Measurements from ENCODE around the gene TLX3.
"Not testable (repeated sequence)": the region's sequence is repeated elsewhere in the genome, so short reads cannot be mapped to it uniquely, and the experiment has no call there.

Gene TLX3

GRCh38 chr5:171275841-171276544, 33.1 kb upstream of the TLX3 start:
- 75 to 89% methylated on average over 2 to 3 of the region's 5 CpGs for WGBS, 2 experiments (ENCODE audit: insufficient coverage in 2 of 2)
- H3K4me1 ChIP-seq (ENCODE audit: control insufficient read depth, insufficient read depth, low read length, poor library complexity, severe bottlenecking): no peaks in the 10 kb centered on the region
- H3K27ac ChIP-seq (ENCODE audit: low read depth, low read length, severe bottlenecking): no peak overlapping the region
- no peaks in the 10 kb centered on the region for H3K36me3 ChIP-seq (ENCODE audit: control insufficient read depth, insufficient read depth, low read length)
- H3K4me3 ChIP-seq (ENCODE audit: extremely low read depth, insufficient read depth, low read length, poor library complexity, severe bottlenecking): no peak overlapping the region
- no peaks in the 10 kb centered on the region for H3K9me3 ChIP-seq (ENCODE audit: control insufficient read depth, low read length)

GRCh38 chr5:171283753-171284152, 25.3 kb upstream of the TLX3 start:
- Histone ChIP-seq H3K36me3 (ENCODE audit: control insufficient read depth, insufficient read depth, low read length) (no peaks in the 10 kb centered on the region), H3K4me3 (ENCODE audit: extremely low read depth, insufficient read depth, low read length, poor library complexity, severe bottlenecking) (no peak overlapping the region), H3K9me3 (ENCODE audit: control insufficient read depth, low read length) (no peaks in the 10 kb centered on the region), H3K4me1 (ENCODE audit: control insufficient read depth, insufficient read depth, low read length, poor library complexity, severe bottlenecking) (no peaks in the 10 kb centered on the region), H3K27ac (ENCODE audit: low read depth, low read length, severe bottlenecking) (no peak overlapping the region)
- 74 to 78% methylated on average over 2 to 4 of the region's 7 CpGs for WGBS, 2 experiments (ENCODE audit: insufficient coverage in 2 of 2)

- Histone ChIP-seq H3K4me1 (ENCODE audit: control insufficient read depth, insufficient read depth, low read length, poor library complexity, severe bottlenecking) (no peaks in the 10 kb centered on the region), H3K27ac (ENCODE audit: low read depth, low read length, severe bottlenecking) (no peak overlapping the region), H3K9me3 (ENCODE audit: control insufficient read depth, low read length) (no peaks in the 10 kb centered on the region), H3K4me3 (ENCODE audit: extremely low read depth, insufficient read depth, low read length, poor library complexity, severe bottlenecking) (no peak overlapping the region), H3K36me3 (ENCODE audit: control insufficient read depth, insufficient read depth, low read length) (no peaks in the 10 kb centered on the region)
- WGBS, 2 experiments (ENCODE audit: insufficient coverage in 2 of 2): 89 to 100% methylated on average over 1 of the region's 2 CpGs
Observed at GRCh38 chr5:171285465-171285864, 23.6 kb upstream of the TLX3 start.

DNA sequence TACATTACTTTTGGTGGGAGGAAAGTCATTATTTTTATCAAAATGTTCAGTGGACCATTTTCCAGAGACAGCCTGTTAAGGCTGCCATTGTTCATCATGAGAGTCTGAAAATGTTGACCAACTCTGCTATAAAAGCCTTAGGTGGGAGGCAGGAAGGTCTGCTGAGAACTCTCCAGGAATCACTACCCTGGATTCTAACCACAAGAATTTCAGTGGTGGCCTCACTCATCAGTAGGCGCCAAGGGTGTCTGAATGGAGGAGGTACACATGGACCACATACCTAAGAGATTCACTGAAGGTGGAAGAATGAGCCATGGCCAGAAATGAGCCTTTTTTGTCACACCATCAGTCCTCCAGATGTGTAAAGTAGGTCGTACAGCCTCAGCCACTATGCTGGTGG, 21.0 kb upstream of the TLX3 start:
- Histone ChIP-seq H3K4me1 (ENCODE audit: control insufficient read depth, insufficient read depth, low read length, poor library complexity, severe bottlenecking) (peaks cover 4% of the 10 kb centered on the region), H3K4me3 (ENCODE audit: extremely low read depth, insufficient read depth, low read length, poor library complexity, severe bottlenecking) (no peak overlapping the region), H3K27ac (ENCODE audit: low read depth, low read length, severe bottlenecking) (no peak overlapping the region), H3K9me3 (ENCODE audit: control insufficient read depth, low read length) (no peaks in the 10 kb centered on the region), H3K36me3 (ENCODE audit: control insufficient read depth, insufficient read depth, low read length) (no peaks in the 10 kb centered on the region)
- 88 to 91% methylated on average over 2 of the region's 2 CpGs for WGBS, 2 experiments (ENCODE audit: insufficient coverage in 2 of 2)

DNA sequence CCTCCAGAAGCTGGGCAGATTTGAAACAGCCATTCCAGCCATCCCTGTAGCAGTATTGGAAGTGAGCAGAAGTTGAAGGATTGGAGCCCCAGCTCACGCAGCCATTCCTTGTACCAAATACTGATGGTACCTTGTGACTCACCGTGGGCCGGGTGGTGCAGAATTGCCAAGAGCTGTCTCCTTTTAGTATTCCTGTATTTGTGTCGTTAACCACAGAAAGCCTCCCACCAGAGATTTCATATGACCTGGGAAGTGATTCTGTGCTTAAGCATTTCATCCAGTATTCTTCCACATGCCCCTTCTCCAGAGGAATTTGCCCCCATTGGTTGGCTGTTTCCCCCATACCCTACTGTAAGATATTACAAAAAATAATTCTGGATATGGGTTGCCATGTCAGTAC, 17.7 kb upstream of the TLX3 start:
- no peaks in the 10 kb centered on the region for H3K9me3 ChIP-seq (ENCODE audit: control insufficient read depth, low read length)
- H3K27ac ChIP-seq (ENCODE audit: low read depth, low read length, severe bottlenecking): no peak overlapping the region
- WGBS, 2 experiments (ENCODE audit: insufficient coverage in 2 of 2): 96 to 100% methylated on average over 1 to 3 of the region's 4 CpGs
- H3K36me3 ChIP-seq (ENCODE audit: control insufficient read depth, insufficient read depth, low read length): no peaks in the 10 kb centered on the region
- peaks cover 15% of the 10 kb centered on the region for H3K4me1 ChIP-seq (ENCODE audit: control insufficient read depth, insufficient read depth, low read length, poor library complexity, severe bottlenecking)
- no peak overlapping the region for H3K4me3 ChIP-seq (ENCODE audit: extremely low read depth, insufficient read depth, low read length, poor library complexity, severe bottlenecking)

GRCh38 chr5:171295299-171295698, 13.7 kb upstream of the TLX3 start:
- Histone ChIP-seq H3K27ac (ENCODE audit: low read depth, low read length, severe bottlenecking) (no peak overlapping the region), H3K9me3 (ENCODE audit: control insufficient read depth, low read length) (no peaks in the 10 kb centered on the region), H3K4me1 (ENCODE audit: control insufficient read depth, insufficient read depth, low read length, poor library complexity, severe bottlenecking) (peaks cover 15% of the 10 kb centered on the region), H3K36me3 (ENCODE audit: control insufficient read depth, insufficient read depth, low read length) (no peaks in the 10 kb centered on the region), H3K4me3 (ENCODE audit: extremely low read depth, insufficient read depth, low read length, poor library complexity, severe bottlenecking) (no peak overlapping the region)
- 100% methylated on average over 1 of the region's 1 CpG; no CpG with 5 or more reads in 1 of the 2 experiments for WGBS, 2 experiments (ENCODE audit: insufficient coverage in 2 of 2)

GRCh38 chr5:171295801-171296200, 13.2 kb upstream of the TLX3 start:
- Histone ChIP-seq H3K27ac (ENCODE audit: low read depth, low read length, severe bottlenecking) (no peak overlapping the region), H3K4me3 (ENCODE audit: extremely low read depth, insufficient read depth, low read length, poor library complexity, severe bottlenecking) (no peak overlapping the region), H3K4me1 (ENCODE audit: control insufficient read depth, insufficient read depth, low read length, poor library complexity, severe bottlenecking) (peaks cover 15% of the 10 kb centered on the region), H3K9me3 (ENCODE audit: control insufficient read depth, low read length) (no peaks in the 10 kb centered on the region), H3K36me3 (ENCODE audit: control insufficient read depth, insufficient read depth, low read length) (no peaks in the 10 kb centered on the region)
- WGBS, 2 experiments (ENCODE audit: insufficient coverage in 2 of 2): 87 to 91% methylated on average over 3 to 4 of the region's 5 CpGs

- 85 to 87% methylated on average over 4 to 5 of the region's 6 CpGs for WGBS, 2 experiments (ENCODE audit: insufficient coverage in 2 of 2)
Observed at GRCh38 chr5:171297941-171298340, 11.1 kb upstream of the TLX3 start.

DNA sequence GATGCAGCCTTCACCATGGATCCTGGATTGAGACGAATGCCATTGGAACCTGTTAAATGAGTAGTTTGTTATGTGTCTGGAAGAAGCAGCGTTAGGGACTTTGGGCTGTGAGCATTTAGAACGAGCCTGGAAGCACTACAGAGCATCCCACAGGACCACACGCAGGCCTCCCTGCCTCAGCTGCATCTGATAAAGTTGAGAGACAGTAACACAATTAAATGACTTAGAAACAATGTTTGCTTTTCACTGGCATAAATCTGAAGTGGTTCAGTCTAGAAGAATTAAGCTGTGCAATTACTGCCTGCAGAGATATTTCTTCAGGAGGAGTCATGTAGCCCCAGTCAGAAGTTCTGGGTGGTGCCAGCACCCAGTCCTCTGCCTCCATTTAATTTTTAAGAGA, 9.8 kb upstream of the TLX3 start:
- Histone ChIP-seq H3K9me3 (ENCODE audit: control insufficient read depth, low read length) (no peaks in the 10 kb centered on the region), H3K4me3 (ENCODE audit: extremely low read depth, insufficient read depth, low read length, poor library complexity, severe bottlenecking) (no peak overlapping the region), H3K4me1 (ENCODE audit: control insufficient read depth, insufficient read depth, low read length, poor library complexity, severe bottlenecking) (peaks cover 6% of the 10 kb centered on the region), H3K36me3 (ENCODE audit: control insufficient read depth, insufficient read depth, low read length) (no peaks in the 10 kb centered on the region), H3K27ac (ENCODE audit: low read depth, low read length, severe bottlenecking) (no peak overlapping the region)
- 93 to 95% methylated on average over 3 of the region's 4 CpGs for WGBS, 2 experiments (ENCODE audit: insufficient coverage in 2 of 2)

More at GRCh38 chr5:171297941-171298340, 11.1 kb upstream of the TLX3 start:
- not testable (repeated sequence) for H3K9me3 ChIP-seq (ENCODE audit: control insufficient read depth, low read length); H3K4me3 ChIP-seq (ENCODE audit: extremely low read depth, insufficient read depth, low read length, poor library complexity, severe bottlenecking); H3K27ac ChIP-seq (ENCODE audit: low read depth, low read length, severe bottlenecking); H3K36me3 ChIP-seq (ENCODE audit: control insufficient read depth, insufficient read depth, low read length)
- H3K4me1 ChIP-seq (ENCODE audit: control insufficient read depth, insufficient read depth, low read length, poor library complexity, severe bottlenecking): peaks cover 12% of the 10 kb centered on the region

- WGBS, 2 experiments (ENCODE audit: insufficient coverage in 2 of 2): 100% methylated on average over 1 of the region's 2 CpGs; no CpG with 5 or more reads in 1 of the 2 experiments
- Histone ChIP-seq H3K36me3 (ENCODE audit: control insufficient read depth, insufficient read depth, low read length) (no peaks in the 10 kb centered on the region), H3K27ac (ENCODE audit: low read depth, low read length, severe bottlenecking) (no peak overlapping the region), H3K4me3 (ENCODE audit: extremely low read depth, insufficient read depth, low read length, poor library complexity, severe bottlenecking) (no peak overlapping the region), H3K9me3 (ENCODE audit: control insufficient read depth, low read length) (no peaks in the 10 kb centered on the region), H3K4me1 (ENCODE audit: control insufficient read depth, insufficient read depth, low read length, poor library complexity, severe bottlenecking) (peaks cover 6% of the 10 kb centered on the region)
Observed at GRCh38 chr5:171299851-171300250, 9.2 kb upstream of the TLX3 start.

- 86 to 96% methylated on average over 4 to 7 of the region's 7 CpGs for WGBS, 2 experiments (ENCODE audit: insufficient coverage in 2 of 2)
- H3K9me3 ChIP-seq (ENCODE audit: control insufficient read depth, low read length): no peaks in the 10 kb centered on the region
- H3K36me3 ChIP-seq (ENCODE audit: control insufficient read depth, insufficient read depth, low read length): no peaks in the 10 kb centered on the region
- H3K27ac ChIP-seq (ENCODE audit: low read depth, low read length, severe bottlenecking): no peak overlapping the region
- H3K4me1 ChIP-seq (ENCODE audit: control insufficient read depth, insufficient read depth, low read length, poor library complexity, severe bottlenecking): peaks cover 4% of the 10 kb centered on the region
- H3K4me3 ChIP-seq (ENCODE audit: extremely low read depth, insufficient read depth, low read length, poor library complexity, severe bottlenecking): no peak overlapping the region
Observed at GRCh38 chr5:171300358-171300757, 8.7 kb upstream of the TLX3 start.
